ENCODE results near the gene GIPC1.
"Not testable (repeated sequence)": the region's sequence is repeated elsewhere in the genome, so short reads cannot be mapped to it uniquely, and the experiment has no call there.

GIPC1 gene, protein sequence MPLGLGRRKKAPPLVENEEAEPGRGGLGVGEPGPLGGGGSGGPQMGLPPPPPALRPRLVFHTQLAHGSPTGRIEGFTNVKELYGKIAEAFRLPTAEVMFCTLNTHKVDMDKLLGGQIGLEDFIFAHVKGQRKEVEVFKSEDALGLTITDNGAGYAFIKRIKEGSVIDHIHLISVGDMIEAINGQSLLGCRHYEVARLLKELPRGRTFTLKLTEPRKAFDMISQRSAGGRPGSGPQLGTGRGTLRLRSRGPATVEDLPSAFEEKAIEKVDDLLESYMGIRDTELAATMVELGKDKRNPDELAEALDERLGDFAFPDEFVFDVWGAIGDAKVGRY

DNA sequence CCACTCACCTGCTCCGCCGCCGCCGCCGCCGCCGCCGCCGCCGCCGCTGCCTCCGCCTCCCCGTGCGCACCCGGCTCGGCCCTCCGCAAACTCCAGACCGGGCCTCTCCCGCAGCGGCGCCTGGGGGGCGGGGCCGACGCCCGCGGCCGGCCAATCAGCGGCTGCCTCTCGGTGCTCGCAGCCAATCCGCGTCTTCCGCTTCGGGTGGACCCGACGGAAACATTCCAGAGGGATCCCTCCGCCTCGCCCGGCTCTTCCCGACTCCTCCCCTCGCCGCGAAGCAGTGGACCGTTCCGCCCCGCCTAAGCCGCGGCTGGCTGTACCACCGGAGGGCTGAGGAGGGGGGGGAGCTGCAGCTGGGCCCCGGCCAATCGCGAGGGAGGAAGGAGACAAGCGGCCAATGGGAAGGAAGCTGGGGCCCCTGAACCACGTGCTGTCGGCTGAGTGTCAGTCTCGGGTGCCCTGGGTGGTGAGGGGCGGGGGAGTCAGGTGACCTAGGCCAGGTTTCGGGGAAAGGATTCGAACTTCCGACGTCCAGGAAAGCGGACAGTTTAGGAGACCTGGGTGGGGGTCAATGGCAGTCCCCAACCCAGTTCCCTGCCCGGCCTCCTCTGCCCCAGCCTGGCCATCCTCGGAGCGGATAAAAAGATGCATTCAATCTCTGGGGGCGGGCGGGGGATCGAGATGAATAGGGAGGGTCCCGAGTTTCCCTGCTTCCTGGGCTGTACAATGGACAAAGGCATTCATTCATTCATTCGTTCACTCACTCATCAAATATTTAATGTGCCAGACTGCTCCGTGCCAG is at the start of gene GIPC1:
Gene GIPC1, minus strand, starts transcription at position 99 of the 805 bp plus-strand sequence. CDS start 13,151 bp downstream, outside the sequence.
- no peaks in the 10 kb centered on the region for H3K27me3 ChIP-seq (ENCODE audit: control insufficient read depth, insufficient read depth, low read length)
- peak within 1 kb of the TSS; percentile 78 for H3K4me3 ChIP-seq (ENCODE audit: low read length)
- H3K9me3 ChIP-seq (ENCODE audit: control insufficient read depth, low read length): no peaks in the 10 kb centered on the region
- H3K36me3 ChIP-seq (ENCODE audit: control insufficient read depth, insufficient read depth, low read length): no peaks in the 10 kb centered on the region
- peak within 1 kb of the TSS; percentile 76 for H3K9ac ChIP-seq (ENCODE audit: low read length)
- peaks cover 31% of the 10 kb centered on the region for H3K4me1 ChIP-seq (ENCODE audit: control insufficient read depth, insufficient read depth, low read length)

DNA sequence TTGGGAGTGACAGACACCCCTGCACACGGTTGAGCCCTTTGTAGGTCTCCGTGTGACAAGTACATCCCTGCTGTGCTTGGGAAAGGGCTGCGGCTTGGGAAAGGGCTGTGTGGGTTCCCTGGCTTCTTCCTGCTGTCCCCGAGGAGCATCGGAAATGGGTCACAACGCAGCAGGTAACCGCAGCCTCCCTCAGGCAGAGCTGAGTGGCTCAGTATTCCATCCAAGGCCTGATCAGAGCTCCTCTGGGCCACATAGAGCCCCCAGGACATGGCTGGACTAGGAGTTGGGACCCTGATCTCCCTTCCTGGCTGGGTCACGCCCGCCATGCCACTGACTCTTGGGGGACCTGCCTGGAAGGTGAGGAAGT is 49.8 kb upstream of the GIPC1 start:
- no peaks in the 10 kb centered on the region for H3K36me3 ChIP-seq (ENCODE audit: control insufficient read depth, insufficient read depth, low read length)
- no peak overlapping the region for H3K9ac ChIP-seq (ENCODE audit: low read length)
- H3K4me1 ChIP-seq (ENCODE audit: control insufficient read depth, insufficient read depth, low read length): peaks cover 31% of the 10 kb centered on the region
- H3K4me3 ChIP-seq (ENCODE audit: low read length): no peak overlapping the region
- no peaks in the 10 kb centered on the region for H3K27me3 ChIP-seq (ENCODE audit: control insufficient read depth, insufficient read depth, low read length)
- no peaks in the 10 kb centered on the region for H3K9me3 ChIP-seq (ENCODE audit: control insufficient read depth, low read length)

GRCh38 chr19:14544977-14545715 is 49.2 kb upstream of the GIPC1 start:
- Histone ChIP-seq H3K9me3 (ENCODE audit: control insufficient read depth, low read length) (no peaks in the 10 kb centered on the region), H3K27me3 (ENCODE audit: control insufficient read depth, insufficient read depth, low read length) (no peaks in the 10 kb centered on the region), H3K4me1 (ENCODE audit: control insufficient read depth, insufficient read depth, low read length) (peaks cover 26% of the 10 kb centered on the region), H3K9ac (ENCODE audit: low read length) (no peak overlapping the region), H3K36me3 (ENCODE audit: control insufficient read depth, insufficient read depth, low read length) (no peaks in the 10 kb centered on the region), H3K4me3 (ENCODE audit: low read length) (no peak overlapping the region)

GRCh38 chr19:14544047-14544446 is 48.1 kb upstream of the GIPC1 start:
- H3K9ac ChIP-seq (ENCODE audit: low read length): no peak overlapping the region
- H3K9me3 ChIP-seq (ENCODE audit: control insufficient read depth, low read length): no peaks in the 10 kb centered on the region
- H3K4me1 ChIP-seq (ENCODE audit: control insufficient read depth, insufficient read depth, low read length): peaks cover 23% of the 10 kb centered on the region
- no peaks in the 10 kb centered on the region for H3K27me3 ChIP-seq (ENCODE audit: control insufficient read depth, insufficient read depth, low read length)
- H3K4me3 ChIP-seq (ENCODE audit: low read length): no peak overlapping the region
- no peaks in the 10 kb centered on the region for H3K36me3 ChIP-seq (ENCODE audit: control insufficient read depth, insufficient read depth, low read length)

GRCh38 chr19:14542711-14543328 is 46.9 kb upstream of the GIPC1 start:
- peaks cover 28% of the 10 kb centered on the region for H3K4me1 ChIP-seq (ENCODE audit: control insufficient read depth, insufficient read depth, low read length)
- H3K9me3 ChIP-seq (ENCODE audit: control insufficient read depth, low read length): no peaks in the 10 kb centered on the region
- H3K9ac ChIP-seq (ENCODE audit: low read length): no peak overlapping the region
- H3K4me3 ChIP-seq (ENCODE audit: low read length): no peak overlapping the region
- H3K36me3 ChIP-seq (ENCODE audit: control insufficient read depth, insufficient read depth, low read length): no peaks in the 10 kb centered on the region
- no peaks in the 10 kb centered on the region for H3K27me3 ChIP-seq (ENCODE audit: control insufficient read depth, insufficient read depth, low read length)

DNA sequence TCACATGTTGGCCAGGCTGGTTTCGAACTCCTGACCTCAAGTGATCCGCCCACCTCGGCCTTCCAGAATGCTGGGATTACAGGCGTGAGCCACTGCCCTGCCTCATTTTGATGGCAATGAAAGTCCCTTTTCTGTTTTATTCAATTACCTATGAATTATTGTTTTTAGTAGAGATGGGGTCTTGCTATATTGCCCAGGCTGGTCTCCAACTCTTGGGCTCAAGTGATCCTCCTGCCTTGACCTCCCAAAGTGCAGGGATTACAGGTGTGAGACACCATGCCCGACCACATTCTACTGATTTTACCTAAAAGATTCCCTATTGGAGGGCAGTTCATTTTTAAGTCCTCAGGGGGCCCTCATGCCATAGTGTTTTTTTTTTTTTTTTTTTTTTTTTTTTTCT is 46.1 kb upstream of the GIPC1 start:
- not testable (repeated sequence) for H3K9me3 ChIP-seq (ENCODE audit: control insufficient read depth, low read length); H3K4me3 ChIP-seq (ENCODE audit: low read length); H3K27me3 ChIP-seq (ENCODE audit: control insufficient read depth, insufficient read depth, low read length); H3K9ac ChIP-seq (ENCODE audit: low read length); H3K36me3 ChIP-seq (ENCODE audit: control insufficient read depth, insufficient read depth, low read length)
- H3K4me1 ChIP-seq (ENCODE audit: control insufficient read depth, insufficient read depth, low read length): peaks cover 28% of the 10 kb centered on the region

DNA sequence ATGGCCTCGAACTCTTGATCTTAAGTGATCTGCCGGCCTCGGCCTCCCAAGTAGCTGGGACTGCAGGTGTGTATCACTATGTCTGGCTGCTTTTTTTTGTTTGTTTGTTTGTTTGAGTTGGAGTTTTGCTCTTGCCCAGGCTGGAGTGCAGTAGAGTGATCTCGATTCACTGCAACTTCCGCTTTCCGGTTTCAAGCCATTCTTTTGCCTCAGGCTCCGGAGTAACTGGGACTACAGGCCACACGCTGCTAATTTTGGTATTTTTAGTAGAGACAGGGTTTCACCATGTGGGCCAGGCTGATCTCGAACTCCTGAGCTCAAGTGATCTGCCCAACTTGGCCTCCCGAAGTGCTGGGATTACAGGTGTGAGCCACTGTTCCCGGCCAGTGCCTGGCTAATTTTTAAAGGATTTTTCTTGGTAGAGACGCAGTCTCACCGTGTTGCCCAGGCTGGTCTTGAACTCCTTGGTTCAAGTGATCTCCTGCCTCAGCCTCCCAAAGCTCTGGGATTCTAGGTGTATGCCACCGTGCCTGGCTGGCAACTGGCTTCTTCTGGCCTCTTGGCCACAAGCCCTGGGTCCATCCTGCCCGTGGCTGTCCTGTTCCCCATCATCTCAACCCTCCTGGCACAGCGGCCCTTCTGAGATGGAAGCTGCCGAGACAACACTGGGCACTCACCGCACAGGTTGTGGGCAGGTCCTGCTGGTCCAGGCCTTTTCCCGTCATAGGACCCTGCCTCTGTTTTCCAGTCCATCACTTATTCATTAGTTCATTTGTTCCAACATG is 45.0 kb upstream of the GIPC1 start:
- Histone ChIP-seq H3K27me3 (ENCODE audit: control insufficient read depth, insufficient read depth, low read length) (no peaks in the 10 kb centered on the region), H3K9ac (ENCODE audit: low read length) (no peak overlapping the region), H3K9me3 (ENCODE audit: control insufficient read depth, low read length) (no peaks in the 10 kb centered on the region), H3K36me3 (ENCODE audit: control insufficient read depth, insufficient read depth, low read length) (no peaks in the 10 kb centered on the region), H3K4me1 (ENCODE audit: control insufficient read depth, insufficient read depth, low read length) (peaks cover 31% of the 10 kb centered on the region), H3K4me3 (ENCODE audit: low read length) (no peak overlapping the region)

DNA sequence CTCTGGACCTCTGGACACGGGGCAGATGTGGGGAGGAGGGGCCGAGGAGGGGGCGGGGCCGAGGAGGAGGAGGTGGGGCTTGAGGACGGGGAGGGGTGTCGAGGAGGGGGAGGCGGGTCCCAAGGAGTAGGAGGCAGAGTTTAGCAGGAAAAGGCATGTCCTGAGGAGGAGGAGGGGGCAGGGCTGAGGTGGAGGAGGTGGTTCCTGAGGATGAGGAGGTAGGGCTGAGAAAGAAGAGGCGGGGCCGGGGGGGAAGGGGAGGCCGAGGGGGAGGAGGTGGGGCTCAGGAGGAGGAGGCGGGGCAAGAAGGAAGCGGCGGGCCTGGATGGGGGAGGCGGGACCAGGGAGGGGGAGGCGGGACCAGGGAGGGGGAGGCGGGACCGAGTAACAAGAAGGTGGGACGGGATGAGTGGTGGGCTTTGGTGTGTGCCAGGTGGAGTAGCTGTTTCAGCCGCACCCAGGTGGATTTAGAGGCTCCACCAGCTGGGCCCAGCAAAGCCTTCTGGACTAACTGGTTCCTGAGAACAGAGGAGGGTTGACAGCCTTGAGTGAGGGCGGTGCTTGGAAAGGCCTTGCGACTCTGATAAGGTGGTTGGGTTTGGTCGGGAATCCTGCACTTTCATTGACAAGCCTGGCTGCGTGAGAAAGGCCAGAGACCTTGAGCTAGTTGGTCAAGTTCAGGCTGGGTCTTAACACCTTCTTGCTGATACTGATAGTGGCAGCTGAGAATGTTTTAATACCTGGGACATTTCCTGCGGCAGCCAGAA is 41.2 kb upstream of the GIPC1 start:
- Histone ChIP-seq H3K4me3 (ENCODE audit: low read length) (no peak overlapping the region), H3K4me1 (ENCODE audit: control insufficient read depth, insufficient read depth, low read length) (peaks cover 9% of the 10 kb centered on the region), H3K36me3 (ENCODE audit: control insufficient read depth, insufficient read depth, low read length) (no peaks in the 10 kb centered on the region), H3K27me3 (ENCODE audit: control insufficient read depth, insufficient read depth, low read length) (no peaks in the 10 kb centered on the region), H3K9me3 (ENCODE audit: control insufficient read depth, low read length) (no peaks in the 10 kb centered on the region), H3K9ac (ENCODE audit: low read length) (no peak overlapping the region)

DNA sequence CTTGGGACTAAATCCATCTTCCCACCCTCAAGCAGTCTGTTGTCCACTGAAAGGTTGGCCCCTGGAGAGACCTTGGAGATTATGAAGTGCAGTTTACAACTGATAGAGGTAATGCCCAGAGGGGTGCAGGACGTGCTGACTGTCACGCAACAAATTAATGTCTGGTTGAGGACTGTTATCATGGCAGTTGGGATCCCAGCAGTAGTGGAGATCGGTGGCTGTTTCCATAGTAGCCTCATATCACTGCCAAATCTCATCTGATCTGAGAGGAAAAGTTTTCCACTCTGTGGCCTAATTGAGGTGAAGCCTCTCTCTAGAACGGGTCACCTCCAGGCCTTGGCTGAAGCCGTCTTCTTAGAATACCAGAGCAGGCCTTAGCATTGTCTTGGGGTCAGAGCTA is 37.5 kb upstream of the GIPC1 start:
- Histone ChIP-seq H3K4me1 (ENCODE audit: control insufficient read depth, insufficient read depth, low read length) (peaks cover 9% of the 10 kb centered on the region), H3K27me3 (ENCODE audit: control insufficient read depth, insufficient read depth, low read length) (no peaks in the 10 kb centered on the region), H3K4me3 (ENCODE audit: low read length) (no peak overlapping the region), H3K9ac (ENCODE audit: low read length) (no peak overlapping the region), H3K9me3 (ENCODE audit: control insufficient read depth, low read length) (no peaks in the 10 kb centered on the region), H3K36me3 (ENCODE audit: control insufficient read depth, insufficient read depth, low read length) (no peaks in the 10 kb centered on the region)

DNA sequence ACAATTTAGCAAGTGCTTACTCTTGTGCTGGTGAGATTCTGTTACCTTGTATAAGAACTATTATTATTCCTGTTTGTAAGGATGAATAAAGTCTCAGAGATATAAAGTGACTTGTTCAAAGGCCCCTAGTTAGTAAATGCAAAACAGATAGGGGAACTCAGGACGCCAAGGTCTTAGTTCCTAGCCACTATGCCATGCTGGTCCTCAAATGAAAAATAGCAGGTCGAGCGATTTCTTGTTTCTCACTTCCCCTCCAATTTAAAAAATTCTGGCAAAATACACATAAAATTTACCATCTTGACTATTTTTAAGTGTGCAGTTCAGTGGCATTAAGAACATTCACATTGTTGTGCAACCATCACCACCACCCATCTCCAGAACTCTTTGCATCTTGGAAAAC is 34.6 kb upstream of the GIPC1 start:
- Histone ChIP-seq H3K36me3 (ENCODE audit: control insufficient read depth, insufficient read depth, low read length) (no peaks in the 10 kb centered on the region), H3K9ac (ENCODE audit: low read length) (no peak overlapping the region), H3K9me3 (ENCODE audit: control insufficient read depth, low read length) (no peaks in the 10 kb centered on the region), H3K4me3 (ENCODE audit: low read length) (no peak overlapping the region), H3K27me3 (ENCODE audit: control insufficient read depth, insufficient read depth, low read length) (no peaks in the 10 kb centered on the region), H3K4me1 (ENCODE audit: control insufficient read depth, insufficient read depth, low read length) (no peaks in the 10 kb centered on the region)

DNA sequence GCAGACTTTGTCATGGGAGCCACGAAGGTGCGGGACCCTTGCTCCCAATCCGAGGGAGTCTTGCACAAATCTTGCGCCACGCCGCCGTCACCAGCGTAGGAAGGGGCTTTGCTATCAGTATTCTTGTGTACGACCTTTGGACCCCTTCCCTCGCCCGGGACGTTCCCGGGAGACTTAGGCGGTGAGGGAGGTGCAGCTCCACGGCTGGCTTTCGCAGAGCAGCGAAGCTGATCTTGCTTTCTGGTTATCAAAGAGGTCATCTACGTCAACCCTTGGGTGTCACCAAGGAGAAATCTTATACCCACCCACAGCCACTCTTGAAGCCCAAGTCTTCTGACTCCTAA is 34.0 kb upstream of the GIPC1 start:
- peak overlapping the region; percentile 56 for H3K4me3 ChIP-seq (ENCODE audit: low read length)
- H3K27me3 ChIP-seq (ENCODE audit: control insufficient read depth, insufficient read depth, low read length): no peaks in the 10 kb centered on the region
- H3K9ac ChIP-seq (ENCODE audit: low read length): peak overlapping the region; percentile 77
- H3K9me3 ChIP-seq (ENCODE audit: control insufficient read depth, low read length): no peaks in the 10 kb centered on the region
- no peaks in the 10 kb centered on the region for H3K4me1 ChIP-seq (ENCODE audit: control insufficient read depth, insufficient read depth, low read length)
- no peaks in the 10 kb centered on the region for H3K36me3 ChIP-seq (ENCODE audit: control insufficient read depth, insufficient read depth, low read length)
